Activated effector memory CD4-positive, alpha-beta T cell treated with anti-CD3 and anti-CD28 coated beads, Interleukin-2, amount 50 U/mL, for 16 hours (primary cell): ENCODE measurements around the gene RACK1.
"Not testable (repeated sequence)": the region's sequence is repeated elsewhere in the genome, so short reads cannot be mapped to it uniquely, and the experiment has no call there.

Source experiments
- DNase-seq: peaks from one replicate; pipeline ENCODE4 v3.0.0-alpha.2; 2020

RACK1 gene

DNA sequence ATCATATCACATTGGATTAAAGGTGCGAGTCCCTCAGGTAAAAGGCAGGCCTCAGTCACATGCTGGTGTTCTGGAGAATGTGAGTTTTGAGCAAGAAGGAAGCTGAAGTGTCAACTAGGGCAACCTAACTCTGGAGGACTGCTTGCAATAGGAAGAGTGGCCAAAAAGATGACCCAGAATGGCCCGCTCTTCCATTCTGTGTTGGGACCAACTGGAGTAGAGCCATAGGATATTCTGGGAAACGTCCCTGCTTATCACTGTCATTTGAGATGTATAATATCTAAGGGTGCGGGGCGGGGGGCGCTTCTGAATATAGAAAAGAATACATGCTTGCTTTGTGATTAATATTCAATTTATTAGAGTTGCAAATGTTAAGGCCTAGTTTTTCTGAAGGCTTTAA lies 31.6 kb downstream of the RACK1 start:
- no peak for DNase-seq

DNA sequence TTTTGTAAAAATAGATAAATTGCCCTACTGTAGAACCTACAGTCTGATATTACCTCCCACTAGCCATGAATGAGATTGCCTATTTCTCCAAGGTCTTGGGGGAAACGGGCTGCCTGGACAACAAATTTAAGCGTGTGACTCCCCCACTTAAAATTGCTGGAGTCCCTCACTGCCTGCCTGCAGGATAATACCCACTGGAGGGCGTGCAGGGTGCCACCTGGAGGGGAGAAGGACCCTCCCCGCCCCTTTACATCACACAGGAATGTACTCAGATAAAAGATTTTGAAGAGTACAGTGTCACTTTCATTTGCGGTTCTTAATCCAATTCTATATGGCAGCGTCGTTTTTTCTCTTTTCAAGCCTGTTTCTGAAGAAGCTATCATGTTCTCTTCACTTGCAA lies 32.5 kb downstream of the RACK1 start:
- DNase-seq, result no peak

GRCh38 chr5:181210698-181211097 lies 33.0 kb downstream of the RACK1 start:
- DNase-seq, result not testable (repeated sequence)

DNA sequence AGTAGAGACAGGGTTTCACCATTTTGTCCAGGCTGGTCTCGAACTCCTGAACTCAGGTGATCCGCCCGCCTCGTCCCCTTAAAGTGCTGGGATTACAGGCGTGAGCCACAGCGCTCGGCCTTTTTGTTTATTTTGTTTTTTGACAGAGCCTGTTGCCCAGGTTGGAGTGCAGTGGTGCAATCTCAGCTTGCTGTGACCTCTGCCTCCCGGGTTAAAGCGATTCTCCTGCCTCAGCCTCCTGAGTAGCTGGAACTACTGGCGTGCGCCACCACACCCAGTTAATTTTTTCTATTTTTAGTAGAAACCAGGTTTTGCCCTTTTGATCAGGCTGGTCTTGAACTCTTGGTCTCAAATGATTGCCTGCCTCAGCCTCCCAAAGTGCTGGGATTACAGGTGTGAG lies 33.6 kb downstream of the RACK1 start:
- DNase-seq, result not testable (repeated sequence)

- DNase-seq, result not testable (repeated sequence)
Measured at GRCh38 chr5:181209006-181209405, 34.7 kb downstream of the RACK1 start.

- DNase-seq, result no peak
Measured at GRCh38 chr5:181207960-181208253, 35.8 kb downstream of the RACK1 start.

DNA sequence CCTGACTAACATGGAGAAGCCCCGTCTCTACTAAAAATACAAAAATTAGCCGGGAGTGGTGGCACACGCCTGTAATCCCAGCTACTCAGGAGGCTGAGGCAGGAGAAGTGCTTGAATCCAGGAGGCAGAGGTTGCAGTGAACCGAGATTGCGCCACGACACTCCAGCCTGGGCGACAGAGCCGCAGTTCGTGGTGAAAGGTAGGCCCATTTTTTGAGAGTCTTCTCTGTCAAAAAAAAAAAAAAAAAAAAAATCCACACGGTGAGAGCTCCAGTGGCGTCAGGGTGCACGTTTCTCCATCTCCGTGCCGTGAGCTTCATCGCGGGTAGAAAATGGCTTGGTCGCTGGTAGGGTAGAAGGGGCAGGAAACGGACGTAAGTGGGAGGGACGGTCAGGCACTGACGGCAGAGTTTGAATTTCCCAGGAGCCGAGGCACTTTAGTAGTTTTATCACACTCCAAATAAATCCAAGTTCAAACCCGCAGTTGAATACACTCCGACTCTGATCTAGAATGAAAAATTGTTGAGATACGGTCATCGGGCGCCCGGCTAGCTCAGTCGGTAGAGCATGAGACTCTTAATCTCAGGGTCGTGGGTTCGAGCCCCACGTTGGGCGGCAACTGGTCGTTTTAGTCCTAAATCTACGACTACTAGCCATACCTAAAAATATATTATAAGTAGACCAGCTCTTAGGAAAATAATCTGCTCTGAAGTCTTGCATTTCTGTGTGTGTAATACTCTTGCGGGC lies 36.3 kb downstream of the RACK1 start:
- DNase-seq, result peak; percentile 91

DNA sequence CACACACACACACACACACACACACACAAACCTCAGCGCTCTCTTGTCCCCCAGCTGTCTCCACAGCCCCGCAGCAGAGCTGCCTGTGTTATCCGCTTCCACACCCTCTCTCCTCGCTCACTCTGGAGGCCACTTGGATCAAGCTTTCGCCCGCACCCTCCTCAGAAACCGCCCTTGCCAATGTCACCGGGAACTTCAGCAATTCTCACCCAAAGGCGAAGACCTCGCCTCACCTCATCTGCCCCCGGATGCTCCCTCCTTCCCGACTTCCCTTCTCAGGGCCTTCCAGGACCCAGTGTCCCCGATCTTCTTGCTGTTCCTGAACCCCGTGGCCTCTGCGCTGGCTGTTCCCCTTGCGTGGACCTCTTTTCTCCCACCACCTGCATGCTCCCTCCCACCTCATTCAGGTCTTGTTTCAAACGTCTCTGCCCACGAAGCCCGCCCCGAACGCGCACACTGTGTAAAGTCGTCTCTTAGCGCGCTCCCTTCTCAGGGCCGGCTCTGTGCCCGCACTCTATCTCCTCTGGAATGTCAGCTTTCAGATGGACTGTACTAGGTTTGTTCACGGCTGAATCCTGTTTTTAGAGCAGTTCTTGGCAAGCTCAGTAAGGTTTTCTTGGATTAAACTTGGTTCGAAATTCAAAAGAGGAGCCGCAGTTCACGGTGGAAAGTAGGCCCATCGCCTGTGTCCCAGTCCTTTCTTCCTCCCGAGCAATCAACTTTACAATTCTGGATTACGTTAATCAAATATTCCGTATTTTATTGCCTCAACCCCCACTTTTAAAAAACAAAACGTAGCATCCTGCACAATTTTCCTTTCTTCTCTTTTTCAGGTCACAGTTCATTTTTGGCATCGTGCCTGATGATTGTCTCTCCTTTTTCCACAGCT lies 37.7 kb downstream of the RACK1 start:
- DNase-seq, result no peak

DNA sequence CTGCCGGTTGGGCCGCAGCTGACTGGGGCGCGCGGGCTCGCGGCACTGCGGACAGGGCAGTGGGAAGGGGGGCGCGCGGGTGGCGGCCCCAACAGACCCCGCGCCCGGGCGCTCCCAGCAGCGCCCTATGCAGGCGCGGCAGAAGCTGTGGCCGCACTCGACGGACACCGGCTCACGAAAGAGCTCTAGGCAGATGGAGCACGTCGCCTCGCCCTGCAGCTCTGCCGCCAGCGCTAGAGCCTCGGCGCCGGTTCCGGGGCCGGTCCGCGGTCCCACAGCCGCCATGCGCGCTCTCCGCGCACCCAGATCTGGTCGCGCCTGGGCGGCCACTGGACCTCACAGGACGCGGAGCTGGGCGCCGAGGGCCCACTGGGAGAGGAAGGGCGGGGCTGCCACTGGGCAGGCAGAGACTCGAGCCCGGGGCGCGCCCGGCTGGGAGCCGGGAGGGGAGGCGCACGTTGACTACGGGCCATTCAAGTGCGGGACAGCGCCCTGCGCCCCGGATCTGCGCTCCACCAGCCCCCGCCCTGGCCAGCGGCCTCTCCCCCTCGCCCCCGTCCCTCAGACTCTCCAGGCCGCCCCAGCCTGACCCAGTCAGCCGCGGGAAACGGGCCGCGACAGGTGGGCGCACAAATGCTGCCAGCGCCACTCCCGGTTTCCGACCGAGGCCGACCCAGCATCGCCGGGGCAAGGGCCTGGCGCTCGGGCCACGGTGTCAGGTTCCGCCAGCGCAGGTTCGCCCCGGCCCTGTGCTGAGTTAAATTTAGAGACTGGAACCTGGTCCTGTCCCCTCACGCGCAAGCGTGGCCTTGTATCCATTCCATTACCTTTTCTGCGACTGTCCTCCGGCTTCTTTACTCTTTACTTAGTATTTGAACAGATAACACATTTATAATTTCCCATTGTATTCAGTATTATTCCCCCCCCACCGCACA lies 38.6 kb downstream of the RACK1 start, which contains the start of gene TRIM7:
TRIM7 (minus strand) TSS at position 371 of the 935 bp plus-strand sequence; CDS start at position 285, 86 bp downstream.
- no peak for DNase-seq

- no peak for DNase-seq
Measured at GRCh38 chr5:181204113-181204825, 39.4 kb downstream of the RACK1 start.

DNA sequence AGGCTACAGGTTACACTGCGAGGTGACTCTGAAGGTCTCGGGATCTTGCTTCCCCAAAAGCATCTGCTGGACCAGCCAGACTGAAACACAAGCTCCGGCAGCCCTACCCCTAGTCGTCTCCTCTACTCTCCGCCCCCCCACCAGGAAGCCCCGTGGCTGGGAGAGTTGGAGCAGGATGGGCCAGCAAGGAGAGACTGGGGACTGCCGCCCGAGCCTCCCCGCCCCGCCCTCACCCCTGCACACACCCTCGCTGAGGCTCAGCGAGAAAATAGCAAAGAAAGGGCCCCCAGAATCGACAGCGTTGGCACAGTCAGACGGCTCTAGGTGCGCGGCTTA lies 40.0 kb downstream of the RACK1 start:
- no peak for DNase-seq

- no peak for DNase-seq
Measured at GRCh38 chr5:181203093-181203711, 40.5 kb downstream of the RACK1 start.

DNA sequence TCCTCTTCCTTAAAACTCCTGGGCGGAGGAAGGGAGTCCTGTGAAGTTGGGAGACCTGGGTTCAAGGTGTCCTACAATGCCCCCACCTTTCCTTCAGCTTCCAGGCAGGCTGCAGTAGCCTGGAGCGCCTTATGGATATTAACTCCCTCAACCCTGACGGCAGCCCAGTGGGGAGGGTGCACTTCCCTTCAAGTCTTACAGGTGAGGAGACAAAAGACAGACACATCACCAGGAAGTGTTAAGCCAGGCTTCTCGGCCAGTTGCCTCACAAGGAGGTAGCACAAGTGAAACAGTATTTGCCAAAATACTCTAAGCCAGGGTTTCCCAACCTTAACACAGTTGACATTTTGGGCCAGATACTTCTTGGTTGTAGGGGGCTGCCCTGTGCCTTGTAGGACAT lies 42.9 kb downstream of the RACK1 start:
- DNase-seq, result no peak

DNA sequence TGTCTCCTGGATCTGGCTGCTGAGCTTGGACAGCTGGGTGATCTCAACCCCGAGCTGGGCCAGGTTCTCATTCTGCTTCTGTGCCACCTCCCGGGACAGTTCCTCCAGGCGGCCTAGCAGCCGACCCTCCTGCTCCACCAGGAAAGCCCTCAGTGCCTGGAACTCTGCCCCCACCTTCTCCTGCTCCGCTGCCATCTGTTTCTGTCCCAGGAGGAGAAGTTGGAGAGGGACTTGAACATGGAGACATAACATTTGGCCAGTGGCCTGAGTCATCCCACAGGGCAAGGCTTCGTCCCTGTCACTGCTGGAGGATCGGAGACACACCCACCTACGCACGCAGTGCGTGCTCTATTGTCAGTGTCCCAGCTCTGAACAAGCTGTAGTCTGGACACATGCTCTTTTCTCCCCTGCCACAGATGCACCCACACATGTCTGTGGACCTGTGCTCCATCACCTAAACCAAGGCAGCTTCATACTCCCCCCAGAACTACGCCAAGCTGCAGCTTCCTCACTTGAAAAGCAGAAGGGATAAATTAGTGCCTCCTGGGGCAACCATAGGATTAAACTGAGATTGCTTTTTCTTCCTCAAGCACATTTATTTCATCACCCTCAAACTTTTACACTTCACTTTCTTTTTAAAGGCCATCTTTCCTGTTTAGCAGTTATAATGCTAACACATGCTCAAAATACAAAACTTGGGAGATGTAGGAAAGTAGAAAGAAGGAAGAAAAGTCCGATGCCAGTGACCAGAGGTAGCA lies 43.6 kb downstream of the RACK1 start:
- DNase-seq, result no peak

DNA sequence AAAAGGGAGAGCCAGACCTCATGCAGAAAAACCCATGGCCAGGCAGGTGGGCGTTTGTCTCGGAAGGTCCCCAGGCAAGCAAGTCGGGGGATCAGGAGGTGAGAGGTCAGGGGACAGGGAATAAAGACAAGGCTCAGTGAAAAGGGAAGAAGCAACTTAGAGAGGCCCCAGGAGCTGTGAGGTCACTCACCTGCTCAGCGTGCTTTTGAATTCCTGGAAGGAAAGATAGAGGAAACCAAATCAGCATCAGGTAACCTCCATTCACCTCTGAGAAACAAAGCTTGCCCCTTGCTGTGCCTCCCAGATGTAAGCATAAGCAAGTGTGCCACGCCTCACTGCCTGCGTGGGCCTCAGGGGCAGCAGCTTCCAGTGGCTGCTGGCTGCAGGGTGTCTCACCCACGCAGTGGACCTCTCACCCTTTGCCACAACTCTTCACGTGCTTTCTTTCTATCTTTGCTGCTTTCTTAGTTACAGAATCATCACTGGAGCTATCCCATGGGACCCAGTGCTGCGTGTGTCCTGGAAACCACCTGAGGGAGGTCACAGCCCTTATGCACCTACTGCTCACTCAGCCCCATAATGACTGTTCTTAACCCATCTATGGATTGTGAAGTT lies 44.7 kb downstream of the RACK1 start:
- DNase-seq, result no peak

- no peak for DNase-seq
Measured at GRCh38 chr5:181198106-181198685, 45.5 kb downstream of the RACK1 start.

GRCh38 chr5:181197326-181197951 lies 46.3 kb downstream of the RACK1 start:
- no peak for DNase-seq

GRCh38 chr5:181195249-181195761 lies 48.4 kb downstream of the RACK1 start:
- DNase-seq, result no peak

DNA sequence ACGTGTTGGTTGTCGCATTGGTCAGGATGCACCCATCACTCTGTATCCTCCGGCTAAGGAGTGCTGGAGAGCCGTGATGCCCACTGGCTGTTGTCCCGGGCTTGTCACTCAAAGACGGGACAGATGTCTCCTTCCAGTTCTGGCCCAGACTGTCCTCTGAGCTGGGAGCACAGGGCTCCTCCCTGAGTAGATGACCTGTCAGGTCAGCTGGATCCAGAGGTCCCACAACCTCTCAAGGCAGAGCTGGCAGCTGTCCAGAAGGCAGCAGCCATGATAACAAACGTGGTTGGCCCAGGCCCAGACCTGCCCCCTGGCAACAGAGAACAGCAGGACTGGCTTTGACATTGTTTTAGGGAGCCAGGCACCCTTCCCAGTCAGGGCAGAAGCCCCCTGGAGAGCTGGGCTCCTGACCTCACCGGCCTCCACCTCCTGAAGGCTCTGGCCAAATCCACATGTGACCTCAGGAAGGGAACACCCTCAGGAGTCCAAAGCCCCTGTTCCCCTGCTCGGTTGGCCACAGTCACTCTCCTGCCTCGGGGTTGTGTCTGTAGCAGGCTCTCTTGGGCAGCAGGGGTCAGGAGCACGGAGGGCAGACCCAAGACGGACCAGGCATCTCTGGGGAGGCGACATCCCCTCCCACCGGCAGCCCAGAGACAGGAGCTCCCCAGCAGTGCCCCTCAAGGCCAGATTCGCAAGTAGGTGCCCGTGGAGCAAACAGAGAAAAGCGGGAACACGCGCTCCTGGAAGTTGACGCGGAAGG lies 49.0 kb downstream of the RACK1 start:
- DNase-seq, result no peak
